ENCODE measurements around the gene HDAC9.

DNA sequence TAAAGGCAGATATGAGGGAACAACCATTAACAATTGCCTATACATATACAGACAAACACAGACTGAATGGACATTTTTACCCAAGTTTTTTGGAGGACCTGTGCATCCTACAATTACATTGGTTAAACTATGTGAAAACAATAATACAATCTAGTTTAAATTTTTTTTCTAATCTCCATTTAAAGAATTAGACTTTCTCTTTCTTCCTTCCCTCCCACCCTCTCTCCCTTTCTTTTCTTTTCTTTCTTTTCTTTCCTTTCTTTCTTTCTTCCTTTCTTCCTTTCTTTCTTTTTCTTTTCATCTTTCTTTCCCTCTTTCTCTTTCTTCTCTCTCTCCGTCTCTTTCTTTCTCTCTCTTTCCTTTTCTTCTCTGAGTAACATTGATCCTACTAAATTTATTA lies 183.7 kb downstream of the HDAC9 start:
- TF ChIP-seq CTCF (IDR thresholded peaks at IDR 0.05; ENCODE audit: insufficient read depth, low read length, poor library complexity, severe bottlenecking) (no peak), EZH2phosphoT487 (conservative IDR thresholded peaks at IDR 0.05; ENCODE audit: low read length) (no peak)
